ENCODE measurements around the gene NT5DC3.

Gene NT5DC3

GRCh38 chr12:103779410-103780092, 61.5 kb downstream of the NT5DC3 start:
- no peak for TF ChIP-seq CTCF (IDR thresholded peaks at IDR 0.05)
- Histone ChIP-seq H3K27ac (no peak overlapping the region), H3K4me3 (no peak overlapping the region), H3K27me3 (no peaks in the 10 kb centered on the region), H3K36me3 (peaks cover 85 to 91% (median 86%) of the 10 kb centered on the region in 3 donors), H3K9me3 (no peaks in the 10 kb centered on the region), H3K4me1 (peaks cover 0 to 15% (median 0%) of the 10 kb centered on the region in 4 donors)
- intact Hi-C loops (cut with DNase I; ENCODE audit: low total_unique reads), result no loop called here
- no peak for DNase-seq

- TF ChIP-seq CTCF (IDR thresholded peaks at IDR 0.05), result no peak
- peaks cover 0 to 16% (median 3%) of the 10 kb centered on the region in 4 donors for H3K4me1 ChIP-seq
- no peak overlapping the region for H3K4me3 ChIP-seq
- DNase-seq, result no peak
- H3K27ac ChIP-seq, result no peak overlapping the region
- intact Hi-C loops (cut with DNase I; ENCODE audit: low total_unique reads), result no loop called here
- no peaks in the 10 kb centered on the region for H3K9me3 ChIP-seq
- H3K27me3 ChIP-seq, result no peaks in the 10 kb centered on the region
- H3K36me3 ChIP-seq, result peaks cover 78 to 84% (median 78%) of the 10 kb centered on the region in 3 donors
These were observed 62.3 kb downstream of the NT5DC3 start for GRCh38 chr12:103778781-103779180.

DNA sequence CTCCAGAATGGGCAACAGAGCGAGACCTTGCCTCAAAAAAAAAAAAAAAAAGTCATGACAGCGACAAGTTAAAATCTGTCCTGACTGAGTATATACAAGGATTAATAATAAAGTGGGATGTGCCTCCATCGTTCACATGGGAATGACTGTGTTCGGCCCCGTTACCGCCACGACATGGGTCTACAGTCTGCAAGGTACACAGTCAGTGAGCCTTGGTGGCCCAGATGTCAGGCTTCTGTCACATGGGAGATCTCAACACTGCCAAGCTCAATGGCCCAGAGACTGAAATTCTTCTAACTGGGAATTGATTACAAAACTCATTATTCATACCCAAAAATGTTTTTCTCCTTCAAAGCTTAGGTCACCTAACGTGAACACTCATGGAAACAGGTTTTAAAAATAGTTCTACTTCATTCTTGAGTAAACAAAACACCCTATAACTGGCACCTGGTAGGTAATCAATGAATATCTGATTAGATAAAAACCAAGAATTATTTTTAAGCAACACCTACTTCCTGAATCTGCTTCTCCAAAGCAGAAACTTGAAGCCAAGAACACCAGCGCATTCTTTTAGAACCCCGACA, 66.0 kb downstream of the NT5DC3 start:
- H3K36me3 ChIP-seq, result peaks cover 46 to 60% (median 56%) of the 10 kb centered on the region in 3 donors
- no peaks in the 10 kb centered on the region for H3K27me3 ChIP-seq
- H3K4me3 ChIP-seq, result no peak overlapping the region
- peak overlapping the region in 1 of 2 donors; percentile 14 for H3K27ac ChIP-seq
- intact Hi-C loops (cut with DNase I; ENCODE audit: low total_unique reads), result loop anchor here (5.0 kb wide), 1 partner anchor 97 kb away; no protein-coding TSS in a partner anchor
- H3K9me3 ChIP-seq, result no peaks in the 10 kb centered on the region
- no peak for TF ChIP-seq CTCF (IDR thresholded peaks at IDR 0.05)
- H3K4me1 ChIP-seq, result peaks cover 0 to 30% (median 21%) of the 10 kb centered on the region in 4 donors
- no peak for DNase-seq

GRCh38 chr12:103773109-103773910, 67.7 kb downstream of the NT5DC3 start:
- no peaks in the 10 kb centered on the region for H3K27me3 ChIP-seq
- no peak for DNase-seq
- intact Hi-C loops (cut with DNase I; ENCODE audit: low total_unique reads), result loop anchor here (5.0 kb wide), 1 partner anchor 99 kb away; no protein-coding TSS in a partner anchor
- no peak for TF ChIP-seq CTCF (IDR thresholded peaks at IDR 0.05)
- no peak overlapping the region for H3K4me3 ChIP-seq
- H3K27ac ChIP-seq, result peak overlapping the region in 1 of 2 donors; percentile 45
- H3K9me3 ChIP-seq, result no peaks in the 10 kb centered on the region
- H3K36me3 ChIP-seq, result peaks cover 42 to 58% (median 55%) of the 10 kb centered on the region in 3 donors
- peaks cover 0 to 30% (median 21%) of the 10 kb centered on the region in 4 donors for H3K4me1 ChIP-seq

GRCh38 chr12:103772367-103773108, 68.5 kb downstream of the NT5DC3 start:
- intact Hi-C loops (cut with DNase I; ENCODE audit: low total_unique reads), result loop anchor here (5.0 kb wide), 1 partner anchor 100 kb away; no protein-coding TSS in a partner anchor
- H3K4me3 ChIP-seq, result no peak overlapping the region
- no peaks in the 10 kb centered on the region for H3K9me3 ChIP-seq
- H3K27me3 ChIP-seq, result no peaks in the 10 kb centered on the region
- TF ChIP-seq CTCF (IDR thresholded peaks at IDR 0.05), result no peak
- DNase-seq, result no peak
- peaks cover 40 to 58% (median 52%) of the 10 kb centered on the region in 3 donors for H3K36me3 ChIP-seq
- peak overlapping the region in 1 of 2 donors; percentile 45 for H3K27ac ChIP-seq
- peaks cover 0 to 30% (median 21%) of the 10 kb centered on the region in 4 donors for H3K4me1 ChIP-seq
